Smooth muscle cell (in vitro differentiated cells): ENCODE data around the gene KRT1. TPM values are rescaled to one million over a fixed set of nuclear protein-coding genes. Genes with fewer than 3 reads are reported as not detected.

Source experiments
- DNase-seq: peaks from one replicate; lab custom pipeline; 2025; ENCODE audit not compliant: unreplicated experiment; lab: John Stamatoyannopoulos, UW
- H2AFZ ChIP-seq: fragments of 200-600 bp; sonication (generic); 2 replicates; pipeline ENCODE4 v1.6.0; 2016; ENCODE audit warnings: antibody characterized with exemption, low read depth, mild to moderate bottlenecking
- H3F3A ChIP-seq: fragments of 200-600 bp; sonication (generic); 2 replicates; pipeline ENCODE4 v1.6.0; 2017; ENCODE audit warnings: antibody characterized with exemption, low read depth
- H3K27ac ChIP-seq: fragments of 200-600 bp; sonication (generic); 2 replicates; pipeline ENCODE4 v1.5.1; 2016; ENCODE audit warnings: low read depth, mild to moderate bottlenecking
- H3K27me3 ChIP-seq: fragments of 200-600 bp; sonication (generic); 2 replicates; pipeline ENCODE4 v1.6.1; 2016; ENCODE audit warnings: low read depth, mild to moderate bottlenecking
- H3K36me3 ChIP-seq: fragments of 200-600 bp; sonication (generic); 2 replicates; pipeline ENCODE4 v1.5.1; 2016; ENCODE audit warnings: low read depth
- H3K4me1 ChIP-seq: fragments of 200-600 bp; sonication (generic); 2 replicates; pipeline ENCODE4 v1.5.1; 2016; ENCODE audit warnings: low read depth
- H3K4me2 ChIP-seq: fragments of 200-600 bp; sonication (generic); 2 replicates; pipeline ENCODE4 v1.6.0; 2016; ENCODE audit warnings: mild to moderate bottlenecking
- H3K4me3 ChIP-seq: fragments of 200-600 bp; sonication (generic); 2 replicates; pipeline ENCODE4 v1.5.1; 2016; ENCODE audit warnings: mild to moderate bottlenecking
- H3K79me2 ChIP-seq: fragments of 200-600 bp; sonication (generic); 2 replicates; pipeline ENCODE4 v1.6.0; 2016; ENCODE audit warnings: low read depth, mild to moderate bottlenecking
- H3K9ac ChIP-seq: fragments of 200-600 bp; sonication (generic); 2 replicates; pipeline ENCODE4 v1.6.0; 2016; ENCODE audit warnings: low read depth
- H3K9me3 ChIP-seq: fragments of 200-600 bp; sonication (generic); replicated peaks from 2 replicates; pipeline ENCODE4 v1.5.1; 2016; ENCODE audit warnings: low read depth
- H4K20me1 ChIP-seq: fragments of 200-600 bp; sonication (generic); 2 replicates; pipeline ENCODE4 v1.6.0; 2016; ENCODE audit warnings: low read depth
- CTCF ChIP-seq: fragments of 200-600 bp; sonication (generic); IDR thresholded peaks from 2 replicates; pipeline ENCODE4 v1.5.1; 2017; ENCODE audit warnings: borderline replicate concordance, mild to moderate bottlenecking, antibody characterized with exemption; ENCODE audit not compliant: insufficient read depth, poor library complexity, severe bottlenecking
- WGBS: methylation state at CpG from one replicate; pipeline ENCODE4 v1.1.7; 2016; ENCODE audit warnings: low lambda C conversion rate; 5-methylcytosine and 5-hydroxymethylcytosine counted together
- polyA plus RNA-seq: library from polyadenylated mRNA; unstranded; fragments of >200 nt; fragmentation: Nextera tagmentation; extraction: Ambion mirVana; gene quantifications from 2 replicates; pipeline ENCODE4 v1.2.1, GENCODE V29; 2016
- total RNA-seq: library from RNA; depleted of rRNA; stranded (reverse); fragments of >200 nt; gene quantifications from 2 replicates; pipeline ENCODE4 v1.2.3, GENCODE V29; 2014

The KRT1 gene
- total and polyA plus RNA-seq, 2 experiments from 2014 or later: 5.6 to 13.5 TPM

GRCh38 chr12:52646613-52647012 lies 33.6 kb downstream of the KRT1 start:
- Histone ChIP-seq H3K9me3 (no peaks in the 10 kb centered on the region), H3K4me1 (peaks cover 3% of the 10 kb centered on the region), H3K27ac (no peak overlapping the region), H4K20me1 (no peaks in the 10 kb centered on the region), H3K9ac (no peak overlapping the region), H2AFZ (no peak overlapping the region), H3K36me3 (no peaks in the 10 kb centered on the region), H3K4me2 (no peak overlapping the region), H3K27me3 (peaks cover 39% of the 10 kb centered on the region), H3K79me2 (no peaks in the 10 kb centered on the region), H3K4me3 (no peak overlapping the region), H3F3A (no peaks in the 10 kb centered on the region)
- 77% methylated on average over 12 of the region's 12 CpGs for WGBS
- no peak for TF ChIP-seq CTCF
- DNase-seq: no peak

- 93% methylated on average over 4 of the region's 4 CpGs for WGBS
- no peaks in the 10 kb centered on the region for H3K36me3 ChIP-seq
Observed at GRCh38 chr12:52645982-52646381, 34.2 kb downstream of the KRT1 start.

DNA sequence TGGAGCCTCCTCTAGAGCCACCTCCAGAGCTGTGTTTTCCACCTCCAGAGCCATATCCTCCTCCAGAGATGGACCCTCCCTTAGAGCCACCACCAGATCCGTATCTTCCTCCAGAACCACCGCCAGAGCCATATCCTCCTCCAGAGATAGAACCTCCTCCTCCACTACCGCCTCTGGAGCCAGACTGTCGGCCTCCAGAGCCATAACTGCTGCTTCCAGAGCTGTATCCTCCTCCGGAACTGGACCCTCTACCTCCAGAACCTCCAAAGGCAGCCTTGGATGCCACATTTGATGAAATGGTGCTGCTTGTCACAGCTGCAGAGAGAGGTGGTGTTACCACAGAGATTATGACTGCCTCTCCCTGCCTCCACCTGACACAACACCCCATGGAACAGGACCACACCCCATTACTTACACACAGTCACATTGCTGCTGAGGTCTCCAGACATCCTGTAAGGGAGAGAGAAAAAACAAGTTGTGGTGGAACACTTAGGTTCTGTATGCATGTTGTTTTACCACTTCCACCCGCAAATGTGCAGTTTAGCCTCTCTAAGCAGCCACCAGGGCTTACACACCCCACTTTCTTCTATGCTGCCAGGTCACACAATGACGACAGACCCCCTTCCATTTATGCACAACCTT lies 35.0 kb downstream of the KRT1 start:
- H3K9ac ChIP-seq: no peak overlapping the region
- no peaks in the 10 kb centered on the region for H3F3A ChIP-seq
- H3K36me3 ChIP-seq: no peaks in the 10 kb centered on the region
- no peak overlapping the region for H3K4me2 ChIP-seq
- 87% methylated on average over 7 of the region's 7 CpGs for WGBS
- no peak overlapping the region for H3K4me3 ChIP-seq
- H3K9me3 ChIP-seq: no peaks in the 10 kb centered on the region
- H3K27me3 ChIP-seq: peaks cover 50% of the 10 kb centered on the region
- no peak overlapping the region for H3K27ac ChIP-seq
- no peaks in the 10 kb centered on the region for H3K79me2 ChIP-seq
- H4K20me1 ChIP-seq: no peaks in the 10 kb centered on the region
- no peak for DNase-seq
- TF ChIP-seq CTCF: no peak
- peaks cover 3% of the 10 kb centered on the region for H3K4me1 ChIP-seq
- no peak overlapping the region for H2AFZ ChIP-seq

More at GRCh38 chr12:52645982-52646381, 34.2 kb downstream of the KRT1 start:
- Histone ChIP-seq H3K4me2 (no peak overlapping the region), H3K27ac (no peak overlapping the region), H4K20me1 (no peaks in the 10 kb centered on the region), H3F3A (no peaks in the 10 kb centered on the region), H3K9ac (no peak overlapping the region), H3K4me1 (peaks cover 3% of the 10 kb centered on the region), H3K9me3 (no peaks in the 10 kb centered on the region), H3K79me2 (no peaks in the 10 kb centered on the region), H3K27me3 (peaks cover 45% of the 10 kb centered on the region), H2AFZ (no peak overlapping the region), H3K4me3 (no peak overlapping the region)
- TF ChIP-seq CTCF: no peak
- DNase-seq: no peak

DNA sequence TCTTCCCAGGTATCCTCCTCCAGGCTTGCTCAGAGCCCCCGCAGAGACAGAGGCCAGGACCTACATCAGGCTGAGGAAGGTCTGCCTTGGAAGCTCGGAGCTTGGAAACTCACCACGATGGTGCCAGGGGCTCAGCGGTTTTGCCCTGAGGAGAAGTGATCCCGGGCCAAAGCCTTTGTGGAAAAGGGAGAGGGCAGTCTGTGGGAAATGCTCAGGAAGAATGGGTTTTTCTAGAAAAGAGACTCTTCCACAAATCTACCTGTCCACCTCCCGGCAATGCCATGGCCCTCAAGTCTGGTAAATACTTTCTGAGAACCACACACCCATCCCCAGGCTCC lies 36.2 kb downstream of the KRT1 start:
- no peak overlapping the region for H3K27ac ChIP-seq
- no peak overlapping the region for H2AFZ ChIP-seq
- no peak for TF ChIP-seq CTCF
- H3F3A ChIP-seq: no peaks in the 10 kb centered on the region
- 91% methylated on average over 6 of the region's 6 CpGs for WGBS
- DNase-seq: no peak
- H4K20me1 ChIP-seq: no peaks in the 10 kb centered on the region
- H3K4me3 ChIP-seq: no peak overlapping the region
- peaks cover 53% of the 10 kb centered on the region for H3K27me3 ChIP-seq
- no peaks in the 10 kb centered on the region for H3K36me3 ChIP-seq
- H3K4me2 ChIP-seq: no peak overlapping the region
- no peak overlapping the region for H3K9ac ChIP-seq
- H3K9me3 ChIP-seq: no peaks in the 10 kb centered on the region
- no peaks in the 10 kb centered on the region for H3K4me1 ChIP-seq
- no peaks in the 10 kb centered on the region for H3K79me2 ChIP-seq
